ENCODE measurements around the gene ATP1B3.
"Not testable (repeated sequence)": the region's sequence is repeated elsewhere in the genome, so short reads cannot be mapped to it uniquely, and the experiment has no call there.

Gene ATP1B3

GRCh38 chr3:141969711-141970110 lies 93.3 kb downstream of the ATP1B3 start:
- Histone ChIP-seq H3K4me1 (ENCODE audit: low read length) (no peaks in the 10 kb centered on the region), H2AFZ (ENCODE audit: low read length) (no peak overlapping the region), H3K9me2 (replicated peaks; ENCODE audit: insufficient read depth, low read length) (no peaks in the 10 kb centered on the region), H3K27me3 (replicated peaks; ENCODE audit: insufficient read depth, low read length) (no peaks in the 10 kb centered on the region), H3K4me3 (ENCODE audit: low read length) (no peak overlapping the region), H3F3A (ENCODE audit: insufficient read depth, low read length) (no peaks in the 10 kb centered on the region), H3K36me3 (replicated peaks; ENCODE audit: insufficient read depth, low read length) (no peaks in the 10 kb centered on the region), H3K9ac (ENCODE audit: low read length) (no peak overlapping the region), H3K9me3 (replicated peaks; ENCODE audit: insufficient read depth, low read length) (no peaks in the 10 kb centered on the region), H3K27ac (ENCODE audit: low read length) (no peak overlapping the region), H4K20me1 (ENCODE audit: insufficient read depth, low read length) (no peaks in the 10 kb centered on the region), H3K4me2 (ENCODE audit: low read depth, low read length) (no peak overlapping the region), H3K79me2 (ENCODE audit: low read length) (no peaks in the 10 kb centered on the region)
- TF ChIP-seq CTCF (IDR thresholded peaks at IDR 0.05; ENCODE audit: low read length) (no peak), EZH2 (optimal IDR thresholded peaks at IDR 0.05; ENCODE audit: low read depth, low read length) (no peak), EZH2phosphoT487 (IDR thresholded peaks at IDR 0.05; ENCODE audit: low read length) (no peak)
- DNase-seq = no peak

GRCh38 chr3:141971571-141971970 lies 95.1 kb downstream of the ATP1B3 start:
- Histone ChIP-seq H3K9me2 (replicated peaks; ENCODE audit: insufficient read depth, low read length) (no peaks in the 10 kb centered on the region), H3K27me3 (replicated peaks; ENCODE audit: insufficient read depth, low read length) (no peaks in the 10 kb centered on the region), H3K9ac (ENCODE audit: low read length) (no peak overlapping the region), H3K27ac (ENCODE audit: low read length) (no peak overlapping the region), H3K36me3 (replicated peaks; ENCODE audit: insufficient read depth, low read length) (no peaks in the 10 kb centered on the region), H3K4me2 (ENCODE audit: low read depth, low read length) (no peak overlapping the region), H3F3A (ENCODE audit: insufficient read depth, low read length) (no peaks in the 10 kb centered on the region), H3K4me1 (ENCODE audit: low read length) (no peaks in the 10 kb centered on the region), H3K79me2 (ENCODE audit: low read length) (no peaks in the 10 kb centered on the region), H4K20me1 (ENCODE audit: insufficient read depth, low read length) (no peaks in the 10 kb centered on the region), H3K9me3 (replicated peaks; ENCODE audit: insufficient read depth, low read length) (no peaks in the 10 kb centered on the region), H3K4me3 (ENCODE audit: low read length) (no peak overlapping the region), H2AFZ (ENCODE audit: low read length) (no peak overlapping the region)
- TF ChIP-seq EZH2phosphoT487 (IDR thresholded peaks at IDR 0.05; ENCODE audit: low read length) (no peak), CTCF (IDR thresholded peaks at IDR 0.05; ENCODE audit: low read length) (no peak), EZH2 (optimal IDR thresholded peaks at IDR 0.05; ENCODE audit: low read depth, low read length) (no peak)
- no peak for DNase-seq

DNA sequence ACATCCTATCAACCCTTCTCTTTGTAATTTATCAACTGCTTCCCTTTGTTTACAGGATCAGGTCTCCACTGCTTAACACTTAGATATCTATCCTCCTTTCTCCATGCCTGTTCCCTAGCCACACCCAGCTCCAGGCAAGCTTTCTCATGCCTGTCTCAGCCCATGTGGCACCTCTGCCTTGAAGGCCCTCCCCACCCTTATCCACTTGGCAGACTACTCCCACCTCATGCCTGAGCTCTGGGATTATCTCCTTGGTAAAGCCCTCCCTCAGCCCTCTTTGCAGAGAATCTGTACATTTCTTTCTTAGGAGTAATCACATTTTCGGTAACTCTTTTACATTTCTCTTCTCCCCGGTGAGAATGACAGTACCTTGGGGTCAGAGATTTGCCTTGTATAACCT lies 96.0 kb downstream of the ATP1B3 start:
- no peaks in the 10 kb centered on the region for H3K4me1 ChIP-seq (ENCODE audit: low read length)
- H3K4me3 ChIP-seq (ENCODE audit: low read length) = no peak overlapping the region
- H4K20me1 ChIP-seq (ENCODE audit: insufficient read depth, low read length) = no peaks in the 10 kb centered on the region
- H3K27me3 ChIP-seq (replicated peaks; ENCODE audit: insufficient read depth, low read length) = no peaks in the 10 kb centered on the region
- H2AFZ ChIP-seq (ENCODE audit: low read length) = no peak overlapping the region
- H3K36me3 ChIP-seq (replicated peaks; ENCODE audit: insufficient read depth, low read length) = no peaks in the 10 kb centered on the region
- H3K9me3 ChIP-seq (replicated peaks; ENCODE audit: insufficient read depth, low read length) = no peaks in the 10 kb centered on the region
- no peaks in the 10 kb centered on the region for H3K79me2 ChIP-seq (ENCODE audit: low read length)
- no peaks in the 10 kb centered on the region for H3K9me2 ChIP-seq (replicated peaks; ENCODE audit: insufficient read depth, low read length)
- no peaks in the 10 kb centered on the region for H3F3A ChIP-seq (ENCODE audit: insufficient read depth, low read length)
- H3K27ac ChIP-seq (ENCODE audit: low read length) = no peak overlapping the region
- no peak overlapping the region for H3K4me2 ChIP-seq (ENCODE audit: low read depth, low read length)
- no peak for DNase-seq
- TF ChIP-seq EZH2phosphoT487 (IDR thresholded peaks at IDR 0.05; ENCODE audit: low read length) = no peak
- no peak for TF ChIP-seq EZH2 (optimal IDR thresholded peaks at IDR 0.05; ENCODE audit: low read depth, low read length)
- no peak for TF ChIP-seq CTCF (IDR thresholded peaks at IDR 0.05; ENCODE audit: low read length)
- no peak overlapping the region for H3K9ac ChIP-seq (ENCODE audit: low read length)

- H3K9ac ChIP-seq (ENCODE audit: low read length); H3K36me3 ChIP-seq (replicated peaks; ENCODE audit: insufficient read depth, low read length); H2AFZ ChIP-seq (ENCODE audit: low read length); H4K20me1 ChIP-seq (ENCODE audit: insufficient read depth, low read length); H3K4me3 ChIP-seq (ENCODE audit: low read length); H3K27ac ChIP-seq (ENCODE audit: low read length); H3F3A ChIP-seq (ENCODE audit: insufficient read depth, low read length); H3K9me3 ChIP-seq (replicated peaks; ENCODE audit: insufficient read depth, low read length); DNase-seq; H3K9me2 ChIP-seq (replicated peaks; ENCODE audit: insufficient read depth, low read length); H3K4me1 ChIP-seq (ENCODE audit: low read length); H3K4me2 ChIP-seq (ENCODE audit: low read depth, low read length); H3K27me3 ChIP-seq (replicated peaks; ENCODE audit: insufficient read depth, low read length); H3K79me2 ChIP-seq (ENCODE audit: low read length): not testable (repeated sequence)
Observed at GRCh38 chr3:141974777-141975176, 98.3 kb downstream of the ATP1B3 start.
